Stimulated activated CD4-positive, alpha-beta T cell treated with anti-CD3 and anti-CD28 coated beads, Interleukin-4, amount 100 ng/mL, for 48 hours (primary cell): Measurements from ENCODE around the gene MS4A8.
"Not testable (repeated sequence)": the region's sequence is repeated elsewhere in the genome, so short reads cannot be mapped to it uniquely, and the experiment has no call there.

Experiments used
- DNase-seq, 2 donors: peaks; one replicate each; pipeline ENCODE4 v3.0.0-alpha.2; 2020; ENCODE audit warnings: low read depth in 2 of 2

MS4A8 gene, protein sequence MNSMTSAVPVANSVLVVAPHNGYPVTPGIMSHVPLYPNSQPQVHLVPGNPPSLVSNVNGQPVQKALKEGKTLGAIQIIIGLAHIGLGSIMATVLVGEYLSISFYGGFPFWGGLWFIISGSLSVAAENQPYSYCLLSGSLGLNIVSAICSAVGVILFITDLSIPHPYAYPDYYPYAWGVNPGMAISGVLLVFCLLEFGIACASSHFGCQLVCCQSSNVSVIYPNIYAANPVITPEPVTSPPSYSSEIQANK

DNA sequence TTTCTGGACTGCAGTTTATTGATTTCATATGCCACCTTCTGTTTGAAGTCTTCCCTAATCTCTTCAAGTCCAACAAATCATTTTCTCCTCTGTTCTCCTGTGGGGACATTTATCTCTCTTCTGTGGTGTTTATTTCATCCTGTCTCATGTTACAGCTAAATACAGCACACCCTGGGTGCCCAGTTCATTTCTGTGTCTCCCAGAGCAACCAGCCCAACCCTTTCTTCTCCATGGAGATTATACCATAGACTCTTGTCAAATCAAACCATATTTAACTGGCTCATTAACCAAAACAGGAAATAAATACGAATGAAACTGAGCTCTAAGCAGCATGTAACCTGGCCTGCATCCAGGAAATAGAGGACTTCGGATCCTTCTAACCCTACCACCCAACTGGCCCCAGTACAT, at the start of gene MS4A8:
Gene MS4A8, plus strand, starts transcription at position 329 of the 408 bp plus-strand sequence. CDS start 1,249 bp downstream, outside the sequence.
- no peak for DNase-seq

DNA sequence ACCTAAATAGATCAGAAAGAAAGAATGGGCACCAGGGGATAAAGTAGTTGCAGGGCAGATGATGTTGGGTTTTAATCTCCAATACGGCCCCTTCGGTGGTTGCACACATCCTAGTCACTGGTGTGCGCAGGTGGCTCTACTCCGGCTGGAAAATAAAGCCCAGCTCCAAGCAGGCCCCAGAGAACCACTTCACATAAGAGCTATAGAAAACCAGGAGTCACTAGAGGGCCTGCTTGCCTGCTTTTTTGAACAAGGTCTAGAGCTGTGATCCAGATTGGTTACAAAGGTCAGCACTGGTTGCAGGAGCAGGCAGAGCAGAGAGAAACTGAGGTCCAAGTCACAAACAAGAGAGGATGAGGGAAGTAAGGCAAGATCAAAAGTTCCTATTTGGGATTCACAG, 41.5 kb upstream of the MS4A8 start:
- no peak for DNase-seq

DNA sequence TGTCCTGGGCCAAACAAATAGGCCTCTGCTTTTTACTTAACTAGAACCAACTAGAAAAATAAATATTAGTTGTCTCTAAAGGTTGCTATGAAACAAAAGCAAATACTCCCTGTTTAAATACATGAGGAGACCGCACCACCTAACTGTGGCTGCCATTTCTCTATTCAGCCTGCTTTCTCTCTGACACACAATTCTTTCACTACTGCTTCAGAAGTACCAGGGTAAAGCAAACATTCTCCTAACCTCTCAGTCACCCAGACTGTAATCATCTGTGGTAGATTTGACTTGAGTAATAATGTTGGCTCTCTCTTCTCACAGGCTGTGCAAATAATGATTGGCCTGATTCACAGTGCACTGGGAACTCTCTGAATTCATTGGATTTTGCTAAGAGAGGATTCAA, 41.0 kb upstream of the MS4A8 start:
- DNase-seq: no peak

- DNase-seq: no peak
These were observed 27.2 kb upstream of the MS4A8 start for GRCh38 chr11:60672255-60672654.

DNA sequence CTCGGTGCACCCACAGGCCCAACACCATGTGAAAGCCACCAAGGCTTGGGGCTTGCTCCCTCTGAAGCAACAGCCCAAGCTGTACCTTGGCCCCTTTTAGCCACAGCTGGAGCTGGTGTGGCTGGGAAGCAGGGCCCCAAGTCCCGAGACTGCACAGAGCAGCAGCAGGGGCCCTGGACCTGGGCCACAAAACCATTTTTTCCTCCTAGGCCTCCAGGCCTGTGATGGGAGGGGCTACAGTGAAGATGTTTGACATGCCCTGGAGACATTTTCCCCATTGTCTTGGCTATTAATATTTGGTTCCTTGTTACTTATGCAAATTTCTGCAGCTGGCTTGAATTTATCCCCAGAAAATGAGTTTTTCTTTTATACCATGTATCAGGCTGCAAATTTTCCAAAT, 21.2 kb upstream of the MS4A8 start:
- DNase-seq: not testable (repeated sequence)

DNA sequence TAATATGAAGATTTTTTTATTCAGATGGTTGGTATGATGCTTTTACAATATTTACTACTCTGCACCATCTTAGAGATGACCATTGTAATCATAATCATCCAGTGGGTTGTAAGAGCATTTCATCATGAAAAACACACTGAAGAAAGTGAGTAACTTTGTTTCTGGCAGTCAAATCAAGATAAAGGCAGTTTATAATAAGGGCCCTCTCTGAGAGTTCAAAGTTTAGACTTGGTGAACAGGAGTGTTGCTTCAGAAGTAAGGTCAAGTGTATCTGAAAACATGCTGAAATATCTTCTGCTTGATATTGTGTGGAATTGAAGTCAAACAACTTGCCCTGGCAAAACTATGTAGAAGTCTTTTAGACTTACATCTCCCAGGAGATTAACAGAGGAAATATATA, 19.5 kb upstream of the MS4A8 start:
- no peak for DNase-seq

DNA sequence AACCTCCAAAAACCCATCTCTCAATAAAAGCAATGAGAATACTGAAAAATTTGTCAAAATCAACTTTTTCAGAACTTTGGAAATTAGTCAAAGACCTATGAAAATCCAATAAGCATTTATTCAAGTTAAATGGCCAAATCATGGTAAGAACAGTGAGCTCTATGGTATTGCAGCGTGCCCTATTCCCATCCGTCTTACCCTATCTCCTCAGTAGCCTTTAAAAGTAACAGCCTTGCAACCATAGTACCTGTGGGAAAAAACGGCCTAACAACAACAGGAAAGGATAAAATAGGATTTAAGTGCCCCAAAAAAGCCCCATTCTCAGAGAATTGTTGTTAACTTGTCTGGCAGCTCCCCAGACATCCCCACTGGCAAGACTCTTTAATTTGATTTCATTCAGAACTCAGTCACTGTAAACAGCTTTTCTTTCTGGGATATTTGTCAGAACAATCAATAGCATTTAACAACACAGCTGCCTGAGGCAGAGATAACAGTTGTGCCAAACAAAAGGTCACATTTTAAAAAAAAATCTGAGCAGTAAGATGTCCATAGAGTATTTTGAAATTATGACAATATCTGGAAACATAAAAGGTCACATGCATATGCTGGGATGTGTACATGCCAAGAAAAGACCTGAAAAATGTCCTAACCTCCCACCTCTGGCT, 18.8 kb upstream of the MS4A8 start:
- DNase-seq: no peak

DNA sequence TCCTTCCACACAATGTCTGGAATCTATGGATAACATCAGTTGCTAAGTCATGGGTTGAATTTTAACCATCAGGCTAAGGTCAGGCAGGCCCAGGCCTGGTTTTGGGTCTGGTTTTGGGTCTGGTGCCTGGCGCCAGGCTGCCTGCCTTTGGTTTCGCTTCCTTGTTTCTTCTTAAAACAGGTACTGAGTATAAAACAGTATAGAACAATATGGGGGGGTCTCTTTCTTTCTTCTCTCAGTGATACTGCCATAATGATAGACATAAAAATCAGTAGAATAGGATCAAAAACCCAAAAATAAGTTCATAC, 14.9 kb upstream of the MS4A8 start:
- DNase-seq: not testable (repeated sequence)

DNA sequence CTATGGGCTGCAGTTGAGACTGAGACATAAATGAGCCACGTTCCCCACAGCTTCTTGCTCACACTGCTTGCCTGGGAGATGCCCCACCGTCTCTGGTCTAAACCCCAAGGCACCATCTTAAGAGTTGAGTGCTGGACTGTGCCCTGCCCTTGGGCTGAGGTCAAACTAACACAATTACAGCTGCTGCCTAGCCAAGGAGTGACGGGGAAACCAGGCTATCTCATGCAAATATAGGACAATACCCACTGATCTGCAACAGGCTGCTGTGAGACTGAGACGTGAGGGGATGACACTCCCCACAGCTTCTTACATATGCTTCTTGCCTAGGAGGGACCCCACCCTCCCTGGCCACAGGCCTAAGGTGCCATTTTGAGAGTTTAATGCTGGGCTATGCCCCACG, 7.8 kb upstream of the MS4A8 start:
- DNase-seq: no peak

- no peak for DNase-seq
These were observed 524 bp downstream of the MS4A8 start for GRCh38 chr11:60699936-60700335.

- no peak for DNase-seq
These were observed 1.5 kb downstream of the MS4A8 start for GRCh38 chr11:60700689-60701468.

GRCh38 chr11:60701469-60701818, 2.0 kb downstream of the MS4A8 start:
- no peak for DNase-seq

DNA sequence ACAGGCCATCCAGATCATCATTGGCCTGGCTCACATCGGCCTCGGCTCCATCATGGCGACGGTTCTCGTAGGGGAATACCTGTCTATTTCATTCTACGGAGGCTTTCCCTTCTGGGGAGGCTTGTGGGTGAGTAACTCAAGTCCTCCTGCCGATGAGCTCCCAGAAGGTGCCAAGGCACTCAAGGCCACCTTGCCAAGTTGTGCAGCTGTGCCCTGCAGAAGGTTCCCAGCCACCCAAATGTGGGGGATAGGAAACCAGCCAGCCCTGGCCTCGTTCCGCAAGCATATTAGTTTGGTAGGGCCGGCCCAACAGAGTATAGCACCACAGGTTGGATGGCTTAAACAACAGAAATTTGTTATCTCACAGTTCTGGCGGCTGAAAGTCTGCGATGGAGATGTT, 4.0 kb downstream of the MS4A8 start:
- DNase-seq: no peak

DNA sequence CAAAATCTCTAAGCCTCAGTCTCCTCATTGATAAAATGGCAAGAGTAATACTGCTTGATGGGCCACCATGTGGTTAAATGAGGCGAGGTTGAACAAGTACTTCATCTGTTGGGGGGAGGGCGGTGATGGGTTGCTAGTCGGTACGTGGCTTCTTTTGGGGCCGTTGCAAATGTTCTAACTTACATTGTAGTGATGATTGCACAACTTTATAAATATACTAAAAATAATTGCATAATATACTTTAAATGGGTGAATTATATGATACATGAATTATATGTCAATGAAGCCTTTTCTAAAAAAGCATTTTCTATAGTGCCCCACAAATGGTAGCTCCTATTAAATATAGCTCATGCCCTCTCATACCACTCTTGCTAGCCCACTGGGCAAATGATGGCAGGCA, 6.5 kb downstream of the MS4A8 start:
- DNase-seq: no peak

- DNase-seq: no peak
These were observed 7.5 kb downstream of the MS4A8 start for GRCh38 chr11:60706931-60707330.

DNA sequence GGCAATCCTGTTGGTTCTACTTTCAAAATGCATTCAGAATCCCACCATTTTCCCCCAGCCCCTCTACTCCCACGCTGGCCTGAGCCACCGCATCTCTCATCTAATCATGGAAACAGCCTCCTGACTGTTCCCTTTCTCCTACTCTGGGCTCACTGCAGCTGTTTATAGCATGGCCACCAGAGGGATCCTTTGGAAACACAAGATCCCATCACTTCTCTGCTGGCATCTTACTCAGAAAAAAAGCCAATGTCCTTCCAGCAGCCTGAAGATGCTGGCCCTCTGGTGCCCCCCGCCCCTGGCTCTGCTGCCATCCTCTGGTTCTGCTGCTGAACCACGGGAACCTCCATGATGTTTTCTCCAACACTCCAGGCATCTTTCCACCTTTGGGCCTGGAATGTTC, 11.1 kb downstream of the MS4A8 start:
- no peak for DNase-seq

GRCh38 chr11:60711276-60711675, 11.9 kb downstream of the MS4A8 start:
- DNase-seq: no peak

DNA sequence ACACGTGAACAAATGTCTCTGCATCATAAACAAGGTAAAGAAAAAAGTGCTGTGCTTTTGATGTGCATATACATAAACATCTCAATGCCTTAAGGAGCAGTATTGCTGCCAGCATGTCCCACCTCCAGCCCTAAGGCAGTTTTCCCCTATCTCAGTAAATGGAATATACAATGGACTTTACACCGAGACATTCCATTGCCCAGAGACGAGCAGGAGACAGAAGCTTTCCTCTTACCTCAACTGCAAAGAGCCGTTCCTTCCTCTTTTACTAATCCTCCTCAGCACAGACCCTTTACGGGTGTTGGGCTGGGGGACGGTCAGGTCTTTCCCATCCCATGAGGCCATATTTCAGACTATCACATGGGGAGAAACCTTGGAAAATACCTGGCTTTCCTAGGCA, 14.0 kb downstream of the MS4A8 start:
- DNase-seq: not testable (repeated sequence)

DNA sequence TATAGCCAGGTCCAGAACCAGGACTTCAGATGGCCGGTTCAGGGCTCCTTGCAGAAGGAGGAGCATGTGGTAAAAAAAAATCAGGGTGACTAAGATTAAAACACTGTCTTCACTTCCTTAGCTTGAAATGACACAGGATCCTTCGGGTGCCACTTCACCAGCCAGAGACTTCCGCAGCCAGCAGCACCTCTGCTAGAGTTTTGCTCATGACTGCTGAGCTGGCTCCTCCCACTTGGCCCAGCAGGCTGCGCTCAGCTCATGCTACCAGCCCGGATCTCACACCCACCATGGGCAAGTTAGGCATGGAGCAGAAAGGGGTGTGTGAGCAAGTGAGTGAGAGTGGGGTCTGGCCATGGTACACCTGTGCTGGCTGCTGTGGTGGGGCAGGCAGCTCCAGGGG, 18.5 kb downstream of the MS4A8 start:
- no peak for DNase-seq

DNA sequence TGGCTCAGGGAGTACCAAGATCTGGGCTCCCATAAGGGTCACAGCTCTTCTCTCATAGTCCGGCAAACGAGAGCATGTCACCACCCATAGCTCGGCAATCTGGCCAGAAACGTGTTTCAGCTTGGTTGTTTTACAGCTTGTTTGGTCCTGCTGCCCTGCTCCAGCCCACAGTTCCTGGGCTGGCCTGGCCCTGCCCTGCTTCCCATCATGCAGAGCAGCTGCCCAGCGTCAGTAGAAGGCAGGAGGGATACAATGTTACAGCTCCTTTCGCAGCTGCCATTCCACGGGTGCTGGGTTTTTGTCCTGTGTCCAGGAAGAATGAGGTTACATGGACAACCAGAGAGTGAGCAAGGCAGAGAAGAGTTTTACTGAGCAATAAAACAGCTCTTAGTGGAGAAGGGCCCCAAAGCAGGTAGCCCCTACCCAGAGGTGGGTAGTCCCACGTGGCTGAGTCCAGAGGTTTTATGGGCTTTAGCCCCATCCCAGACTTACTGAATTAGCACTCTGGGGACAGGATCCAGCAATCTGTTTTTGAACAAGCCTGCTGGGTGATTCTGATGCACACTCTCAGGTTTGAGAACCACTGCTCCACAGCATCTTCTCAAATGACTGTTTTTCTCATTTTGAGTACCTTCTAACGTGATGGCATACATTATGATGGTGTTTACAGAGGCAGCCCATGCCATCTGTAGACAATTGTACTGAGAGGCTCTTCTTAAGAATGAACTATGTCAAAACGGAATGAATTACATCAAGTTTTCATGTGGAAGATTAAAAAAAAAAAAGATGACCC, 19.3 kb downstream of the MS4A8 start:
- DNase-seq: no peak

GRCh38 chr11:60719391-60719790, 20.0 kb downstream of the MS4A8 start:
- DNase-seq: no peak

DNA sequence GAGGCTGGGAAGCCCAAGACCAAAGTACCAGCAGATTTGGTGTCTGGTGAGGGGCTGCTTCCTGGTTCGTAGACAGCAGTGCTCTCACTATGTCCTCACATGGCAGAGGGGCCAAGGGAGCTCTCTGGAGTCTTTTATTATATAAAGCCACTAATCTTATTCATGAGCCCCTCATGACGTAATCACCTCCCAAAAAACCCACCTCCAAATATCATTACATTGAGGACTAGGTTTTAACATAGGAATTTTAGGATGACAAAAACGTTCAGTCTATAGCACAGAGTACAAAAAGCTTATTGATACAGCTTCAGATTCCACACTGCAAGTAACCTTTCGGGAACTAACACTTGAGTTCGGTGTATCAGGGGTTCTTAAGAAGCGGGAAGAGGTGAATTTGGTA, 21.0 kb downstream of the MS4A8 start:
- no peak for DNase-seq
